ENCODE data around the gene PKP2.

GRCh38 chr12:32906399-32907165 lies 10.0 kb upstream of the PKP2 start:
- TF ChIP-seq CBX5 (IDR thresholded peaks at IDR 0.05; ENCODE audit: low read depth, low read length) (no peak), EZH2 (IDR thresholded peaks at IDR 0.05; ENCODE audit: low read depth, low read length, severe bottlenecking) (no peak), CTCF (IDR thresholded peaks at IDR 0.05; ENCODE audit: control extremely low read depth in 1 of 3, insufficient read depth in 1 of 3, low read depth in 1 of 3, low read length in 3 of 3) (no peak), TCF12 (IDR thresholded peaks at IDR 0.05; ENCODE audit: low read depth, low read length) (no peak), POLR2A (IDR thresholded peaks at IDR 0.05; ENCODE audit: control extremely low read depth in 1 of 2, low read depth in 2 of 2, low read length in 2 of 2) (no peak), KDM1A (IDR thresholded peaks at IDR 0.05; ENCODE audit: borderline replicate concordance, low read length) (no peak), CHD2 (IDR thresholded peaks at IDR 0.05; ENCODE audit: low read length) (no peak), MAFK (IDR thresholded peaks at IDR 0.05; ENCODE audit: low read depth, low read length) (no peak)
